ENCODE measurements around the gene ARHGAP15.

ARHGAP15 gene

DNA sequence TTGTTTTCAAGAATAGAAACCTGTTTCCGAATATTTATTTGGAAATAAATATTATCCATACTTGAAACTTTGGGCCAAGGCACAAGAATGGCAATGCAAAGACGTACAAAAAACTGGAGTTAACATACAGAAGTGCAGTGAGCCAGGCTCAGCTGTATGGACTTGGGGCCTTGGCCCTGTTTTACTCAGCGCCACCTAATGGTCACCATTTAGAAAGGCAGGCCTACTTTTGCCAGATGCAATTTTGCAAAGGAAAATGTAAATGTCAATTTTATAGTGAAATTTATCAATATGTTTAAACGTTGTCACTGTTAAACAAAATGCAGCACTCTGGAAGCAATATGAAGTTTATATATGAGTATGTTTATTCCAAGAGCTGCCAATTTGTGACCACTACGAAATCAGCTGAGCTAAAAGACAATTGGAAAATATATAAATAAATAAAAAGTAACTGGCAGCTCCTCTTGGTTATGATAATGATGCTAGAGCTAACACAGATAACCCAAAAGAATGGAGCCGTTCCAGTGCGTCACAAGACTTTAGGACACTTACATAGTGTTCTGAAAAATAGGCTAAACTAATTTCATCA lies 155.0 kb downstream of the ARHGAP15 start:
- no peak overlapping the region for H2AFZ ChIP-seq (ENCODE audit: low read length)
- no peak overlapping the region for H3K9ac ChIP-seq (ENCODE audit: low read length)
- TF ChIP-seq, protein P1, sequence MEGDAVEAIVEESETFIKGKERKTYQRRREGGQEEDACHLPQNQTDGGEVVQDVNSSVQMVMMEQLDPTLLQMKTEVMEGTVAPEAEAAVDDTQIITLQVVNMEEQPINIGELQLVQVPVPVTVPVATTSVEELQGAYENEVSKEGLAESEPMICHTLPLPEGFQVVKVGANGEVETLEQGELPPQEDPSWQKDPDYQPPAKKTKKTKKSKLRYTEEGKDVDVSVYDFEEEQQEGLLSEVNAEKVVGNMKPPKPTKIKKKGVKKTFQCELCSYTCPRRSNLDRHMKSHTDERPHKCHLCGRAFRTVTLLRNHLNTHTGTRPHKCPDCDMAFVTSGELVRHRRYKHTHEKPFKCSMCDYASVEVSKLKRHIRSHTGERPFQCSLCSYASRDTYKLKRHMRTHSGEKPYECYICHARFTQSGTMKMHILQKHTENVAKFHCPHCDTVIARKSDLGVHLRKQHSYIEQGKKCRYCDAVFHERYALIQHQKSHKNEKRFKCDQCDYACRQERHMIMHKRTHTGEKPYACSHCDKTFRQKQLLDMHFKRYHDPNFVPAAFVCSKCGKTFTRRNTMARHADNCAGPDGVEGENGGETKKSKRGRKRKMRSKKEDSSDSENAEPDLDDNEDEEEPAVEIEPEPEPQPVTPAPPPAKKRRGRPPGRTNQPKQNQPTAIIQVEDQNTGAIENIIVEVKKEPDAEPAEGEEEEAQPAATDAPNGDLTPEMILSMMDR (IDR thresholded peaks at IDR 0.05; ENCODE audit: low read length), result peak; percentile 75
- TF ChIP-seq EZH2 (optimal IDR thresholded peaks at IDR 0.05; ENCODE audit: low read depth, low read length), result no peak
- no peak overlapping the region for H3K27ac ChIP-seq (ENCODE audit: low read length)
- no peaks in the 10 kb centered on the region for H3K4me1 ChIP-seq (ENCODE audit: low read length)
- no peak overlapping the region for H3K4me2 ChIP-seq (ENCODE audit: low read depth, low read length)
- H3K9me3 ChIP-seq (replicated peaks; ENCODE audit: insufficient read depth, low read length), result no peaks in the 10 kb centered on the region
- H3K4me3 ChIP-seq (ENCODE audit: low read length), result no peak overlapping the region
- peak; percentile 51 for DNase-seq
- no peaks in the 10 kb centered on the region for H3K27me3 ChIP-seq (replicated peaks; ENCODE audit: insufficient read depth, low read length)
- H3K9me2 ChIP-seq (replicated peaks; ENCODE audit: insufficient read depth, low read length), result no peaks in the 10 kb centered on the region
- H3K79me2 ChIP-seq (ENCODE audit: low read length), result no peaks in the 10 kb centered on the region
- H4K20me1 ChIP-seq (ENCODE audit: insufficient read depth, low read length), result no peaks in the 10 kb centered on the region
- H3K36me3 ChIP-seq (replicated peaks; ENCODE audit: insufficient read depth, low read length), result no peaks in the 10 kb centered on the region
- H3F3A ChIP-seq (ENCODE audit: insufficient read depth, low read length), result no peaks in the 10 kb centered on the region

DNA sequence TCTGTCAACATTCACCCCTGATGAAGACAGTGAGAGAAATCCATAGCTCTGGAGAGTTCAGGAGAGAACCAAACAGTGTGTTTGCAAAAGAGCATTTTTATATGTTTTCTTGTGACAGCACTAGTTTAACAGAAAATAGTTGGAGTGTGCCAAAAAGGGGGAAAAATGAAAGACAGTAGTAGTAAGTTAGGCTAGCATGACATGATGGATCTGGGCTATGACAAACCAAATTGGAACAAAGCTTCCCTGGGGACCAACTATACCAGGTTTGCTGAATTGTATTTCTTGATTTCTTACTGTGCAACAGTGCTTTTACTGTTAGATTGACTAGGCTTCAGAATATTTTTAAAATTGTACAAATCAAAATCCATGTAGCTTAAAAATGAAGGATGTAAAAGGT lies 159.8 kb downstream of the ARHGAP15 start:
- H4K20me1 ChIP-seq (ENCODE audit: insufficient read depth, low read length), result no peaks in the 10 kb centered on the region

DNA sequence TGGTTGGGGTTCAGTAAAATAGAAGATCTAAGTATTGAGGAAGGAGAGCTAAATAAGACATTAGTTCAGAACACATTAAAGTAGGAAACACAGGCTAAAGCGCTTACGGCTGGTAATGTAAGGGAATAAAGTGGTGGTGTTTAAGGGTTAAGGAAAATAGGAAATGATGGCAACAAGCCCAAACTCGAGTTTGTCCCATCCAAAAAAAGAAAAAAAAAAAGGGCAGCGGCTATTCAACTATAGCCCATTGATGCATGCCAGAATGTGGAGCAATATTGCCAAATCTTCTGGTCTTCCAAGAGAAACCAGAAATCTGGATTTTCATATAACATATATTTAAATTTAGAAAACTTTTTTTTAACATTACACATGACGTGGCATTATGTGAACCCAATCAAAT lies 161.0 kb downstream of the ARHGAP15 start:
- H3K9me2 ChIP-seq (replicated peaks; ENCODE audit: insufficient read depth, low read length), result no peaks in the 10 kb centered on the region
- no peaks in the 10 kb centered on the region for H3K36me3 ChIP-seq (replicated peaks; ENCODE audit: insufficient read depth, low read length)
- no peak overlapping the region for H3K4me2 ChIP-seq (ENCODE audit: low read depth, low read length)
- H2AFZ ChIP-seq (ENCODE audit: low read length), result no peak overlapping the region
- DNase-seq, result no peak
- no peaks in the 10 kb centered on the region for H4K20me1 ChIP-seq (ENCODE audit: insufficient read depth, low read length)
- no peaks in the 10 kb centered on the region for H3F3A ChIP-seq (ENCODE audit: insufficient read depth, low read length)
- no peaks in the 10 kb centered on the region for H3K79me2 ChIP-seq (ENCODE audit: low read length)
- H3K9me3 ChIP-seq (replicated peaks; ENCODE audit: insufficient read depth, low read length), result no peaks in the 10 kb centered on the region
- H3K4me1 ChIP-seq (ENCODE audit: low read length), result no peaks in the 10 kb centered on the region
- TF ChIP-seq EZH2phosphoT487 (IDR thresholded peaks at IDR 0.05; ENCODE audit: low read length) (no peak), EZH2 (optimal IDR thresholded peaks at IDR 0.05; ENCODE audit: low read depth, low read length) (no peak)
- TF ChIP-seq, protein P1 (IDR thresholded peaks at IDR 0.05; ENCODE audit: low read length), result no peak
- H3K27me3 ChIP-seq (replicated peaks; ENCODE audit: insufficient read depth, low read length), result no peaks in the 10 kb centered on the region
- no peak overlapping the region for H3K27ac ChIP-seq (ENCODE audit: low read length)
- H3K9ac ChIP-seq (ENCODE audit: low read length), result no peak overlapping the region
- no peak overlapping the region for H3K4me3 ChIP-seq (ENCODE audit: low read length)

More for the DNA sequence above, 159.8 kb downstream of the ARHGAP15 start:
- H3K9me2 ChIP-seq (replicated peaks; ENCODE audit: insufficient read depth, low read length), result no peaks in the 10 kb centered on the region
- no peak for DNase-seq
- H3K9me3 ChIP-seq (replicated peaks; ENCODE audit: insufficient read depth, low read length), result no peaks in the 10 kb centered on the region
- no peaks in the 10 kb centered on the region for H3K4me1 ChIP-seq (ENCODE audit: low read length)
- no peak overlapping the region for H3K9ac ChIP-seq (ENCODE audit: low read length)
- H2AFZ ChIP-seq (ENCODE audit: low read length), result no peak overlapping the region
- H3F3A ChIP-seq (ENCODE audit: insufficient read depth, low read length), result no peaks in the 10 kb centered on the region
- no peaks in the 10 kb centered on the region for H3K27me3 ChIP-seq (replicated peaks; ENCODE audit: insufficient read depth, low read length)
- H3K4me3 ChIP-seq (ENCODE audit: low read length), result no peak overlapping the region
- H3K36me3 ChIP-seq (replicated peaks; ENCODE audit: insufficient read depth, low read length), result no peaks in the 10 kb centered on the region
- no peaks in the 10 kb centered on the region for H3K79me2 ChIP-seq (ENCODE audit: low read length)
- TF ChIP-seq EZH2 (optimal IDR thresholded peaks at IDR 0.05; ENCODE audit: low read depth, low read length) (no peak), EZH2phosphoT487 (IDR thresholded peaks at IDR 0.05; ENCODE audit: low read length) (no peak)
- TF ChIP-seq, protein P1 (IDR thresholded peaks at IDR 0.05; ENCODE audit: low read length), result no peak
- H3K27ac ChIP-seq (ENCODE audit: low read length), result no peak overlapping the region
- H3K4me2 ChIP-seq (ENCODE audit: low read depth, low read length), result no peak overlapping the region

Measured in MM.1S (cell line).